GM18951 (cell line): ENCODE measurements around the gene DRD1.
A peak's percentile ranks its signal among the peaks of the same experiment; 100 is the strongest.

Experiments used
- POLR2A ChIP-seq: IDR thresholded peaks from 4 replicates; pipeline ENCODE4 v1.6.1; 2011; ENCODE audit warnings: mild to moderate bottlenecking; ENCODE audit not compliant: insufficient read length, insufficient read depth; ENCODE audit errors: extremely low read depth
- in situ Hi-C: fragments of 300-500 bp; cut with MboI; formaldehyde crosslinking; loops from one replicate; pipeline ENCODE4 v1.12.0; 2022; ENCODE audit warnings: low sequenced_read_pairs, mixed read lengths, inconsistent platforms; ENCODE audit not compliant: unreplicated experiment

Gene DRD1

DNA sequence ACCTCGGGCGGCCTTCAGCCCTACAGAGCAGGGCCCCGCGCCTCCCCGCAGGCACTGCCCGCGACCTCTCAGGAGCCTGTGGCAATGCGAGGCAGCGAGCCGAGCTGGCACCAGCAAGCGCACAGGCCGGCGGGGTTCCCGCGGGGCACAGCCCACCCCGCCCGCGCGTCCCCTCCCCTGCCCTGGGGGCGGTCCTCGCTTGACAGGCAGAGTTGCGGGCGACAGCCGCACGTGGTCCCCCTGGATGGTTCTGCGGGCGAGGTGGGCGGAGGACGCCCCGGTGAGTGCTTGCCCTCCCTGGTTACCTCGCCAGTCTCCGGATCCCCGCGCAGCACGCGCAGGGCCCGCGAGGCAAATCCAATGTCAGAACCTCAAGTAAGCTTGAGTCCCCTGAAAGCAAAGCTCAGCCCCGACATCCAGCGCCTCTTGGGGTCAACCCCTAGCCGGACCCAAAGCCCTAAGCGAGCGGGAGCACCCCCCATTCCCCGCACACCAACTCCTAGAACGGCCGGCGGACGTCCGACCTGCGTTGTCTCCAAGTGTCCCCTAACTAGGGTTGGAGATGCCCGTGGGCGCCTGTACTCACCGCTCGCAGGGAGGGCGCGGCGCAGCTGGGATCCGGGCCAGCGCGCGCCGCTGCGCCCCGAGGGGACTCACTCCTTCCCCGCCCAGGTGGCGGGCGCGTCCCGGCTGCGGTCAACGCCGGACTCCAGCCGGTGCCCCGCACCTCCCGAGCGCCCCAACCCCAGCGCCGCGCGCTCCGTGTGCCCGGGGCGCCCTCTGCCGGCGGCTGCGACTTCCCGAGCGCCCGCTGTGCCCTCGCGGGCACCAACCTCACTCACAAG is at the start of gene DRD1:
Gene DRD1, minus strand, starts transcription at position 123 of the 845 bp plus-strand sequence. CDS start 1,083 bp downstream, outside the sequence.
- no peak for TF ChIP-seq POLR2A
- in situ Hi-C loops = loop anchor here (25.0 kb wide), 1 partner anchor 482 kb away; no protein-coding TSS in a partner anchor

DNA sequence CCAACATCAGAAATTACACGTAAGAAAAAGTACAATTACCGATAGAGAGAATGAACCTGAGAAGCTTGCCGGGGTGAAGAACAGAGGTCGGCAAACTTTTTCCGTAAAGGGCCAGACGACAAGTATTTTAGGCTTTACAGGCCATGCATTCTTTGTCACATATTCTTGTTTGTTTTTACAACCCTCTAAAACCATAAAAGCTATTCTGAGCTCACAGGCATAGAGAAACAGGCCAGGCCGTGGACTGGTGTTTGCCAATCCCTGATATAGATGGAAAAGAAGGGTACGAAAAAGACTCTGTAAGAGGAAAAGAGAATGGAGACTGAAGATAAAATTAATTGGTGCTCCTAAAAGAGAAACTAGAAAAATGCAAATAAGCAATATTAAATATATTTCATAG is 49.7 kb upstream of the DRD1 start:
- TF ChIP-seq POLR2A = no peak
- in situ Hi-C loops = no loop called here

DNA sequence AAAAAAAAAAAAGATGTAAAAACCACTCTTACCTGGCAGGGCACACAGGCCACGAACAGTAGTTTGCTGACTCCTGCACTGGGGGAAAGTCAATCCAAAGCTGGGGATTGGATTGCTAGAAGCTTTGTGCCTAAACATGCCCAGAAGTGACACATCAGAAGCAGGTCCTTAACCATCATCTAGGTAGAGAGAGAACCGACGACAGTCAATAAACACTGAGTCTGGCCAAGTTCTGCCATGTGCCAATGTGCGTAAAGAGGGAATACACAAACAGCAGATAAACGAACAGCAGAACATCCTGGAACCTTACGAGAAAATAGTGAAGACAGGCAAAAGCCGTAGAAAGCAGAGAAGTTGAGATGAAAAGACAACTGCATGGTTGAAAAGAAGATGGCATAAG is 49.3 kb upstream of the DRD1 start:
- no peak for TF ChIP-seq POLR2A
- in situ Hi-C loops = no loop called here

DNA sequence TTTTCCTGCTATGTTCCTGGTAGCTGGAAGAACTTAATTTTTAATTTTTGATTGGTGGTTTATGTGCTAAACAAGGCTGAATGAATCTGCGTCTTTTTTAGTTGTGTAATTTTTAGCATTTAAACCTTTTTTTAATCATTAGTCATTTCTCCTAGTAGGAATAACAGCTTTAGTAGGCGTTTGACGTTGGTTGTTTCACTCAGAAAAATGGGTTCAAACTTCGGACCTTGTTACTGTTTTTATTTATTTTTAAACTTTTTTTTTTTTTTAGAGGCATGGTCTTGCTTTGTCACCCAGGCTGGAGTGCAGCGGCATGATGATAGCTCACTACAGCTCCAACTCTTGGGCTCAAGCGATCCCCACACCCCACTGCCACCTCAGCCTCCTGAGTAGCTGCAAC is 47.2 kb upstream of the DRD1 start:
- TF ChIP-seq POLR2A = no peak
- in situ Hi-C loops = no loop called here

DNA sequence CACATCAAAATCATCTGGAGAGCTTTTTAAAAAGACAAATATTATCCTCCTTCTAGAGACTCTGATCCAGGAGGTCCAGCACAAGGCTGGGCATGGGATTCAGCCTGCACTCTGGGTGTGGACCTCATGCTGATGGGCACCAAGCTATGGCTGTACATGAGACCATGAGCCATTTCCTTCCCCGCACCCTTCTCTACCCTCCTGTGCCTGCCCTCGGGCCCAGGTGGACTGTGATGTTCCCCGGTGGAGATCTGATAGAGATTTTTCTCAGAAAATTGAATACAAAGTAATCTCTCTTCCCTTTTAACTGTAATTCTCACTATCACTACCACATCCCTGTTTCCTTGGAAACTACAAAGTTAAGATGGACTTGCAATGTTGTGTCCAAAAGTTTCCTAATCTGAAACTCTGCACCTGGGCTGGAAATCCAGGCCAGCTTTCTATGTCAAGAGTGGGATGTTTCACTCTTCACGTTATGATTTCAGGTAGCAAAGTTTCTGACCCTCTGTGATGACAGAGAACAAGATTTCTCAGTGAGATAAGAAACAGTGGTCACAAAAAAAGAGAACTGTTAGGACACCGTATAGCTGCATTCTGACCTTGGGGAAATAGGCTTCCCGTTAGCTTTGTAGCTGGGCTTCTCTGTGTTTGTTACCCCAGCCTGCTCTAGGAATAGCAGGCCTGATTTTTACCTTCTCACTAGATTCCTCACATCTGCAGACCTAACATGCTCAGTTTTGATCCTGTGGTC is 45.9 kb upstream of the DRD1 start:
- in situ Hi-C loops = no loop called here
- no peak for TF ChIP-seq POLR2A

DNA sequence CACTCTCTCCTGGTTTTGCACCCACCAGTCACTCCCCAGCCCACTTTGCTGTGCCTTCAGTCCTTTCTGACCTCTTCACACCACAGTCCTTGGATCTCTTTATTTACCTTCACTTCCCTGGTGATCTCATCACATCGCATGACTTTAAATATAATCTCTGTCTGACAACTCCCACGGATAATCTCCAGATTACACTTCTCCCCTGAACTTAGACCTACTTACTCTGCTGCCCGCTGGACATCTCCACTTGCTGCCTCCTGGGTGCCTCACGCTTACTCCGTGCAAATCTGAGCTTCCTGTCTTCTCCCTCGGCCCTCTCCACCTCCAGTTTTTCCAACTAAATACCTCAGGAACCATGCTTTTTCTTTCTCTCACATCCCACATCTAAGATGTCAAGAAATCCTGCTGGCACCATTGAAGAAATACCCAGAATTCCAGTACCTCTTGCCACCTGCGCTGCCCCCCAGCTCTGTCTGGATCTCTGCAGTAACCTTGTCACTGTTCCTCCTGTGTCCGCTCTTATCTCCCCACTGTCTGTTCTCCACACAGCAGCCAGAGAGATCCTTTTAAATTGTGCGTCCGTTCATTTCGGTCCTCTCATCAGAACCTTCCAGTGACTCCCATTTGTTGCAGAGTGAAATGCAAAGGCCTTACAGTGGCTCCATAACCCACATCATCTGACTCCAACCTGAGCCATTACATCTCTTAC is 43.7 kb upstream of the DRD1 start:
- in situ Hi-C loops = no loop called here
- no peak for TF ChIP-seq POLR2A

DNA sequence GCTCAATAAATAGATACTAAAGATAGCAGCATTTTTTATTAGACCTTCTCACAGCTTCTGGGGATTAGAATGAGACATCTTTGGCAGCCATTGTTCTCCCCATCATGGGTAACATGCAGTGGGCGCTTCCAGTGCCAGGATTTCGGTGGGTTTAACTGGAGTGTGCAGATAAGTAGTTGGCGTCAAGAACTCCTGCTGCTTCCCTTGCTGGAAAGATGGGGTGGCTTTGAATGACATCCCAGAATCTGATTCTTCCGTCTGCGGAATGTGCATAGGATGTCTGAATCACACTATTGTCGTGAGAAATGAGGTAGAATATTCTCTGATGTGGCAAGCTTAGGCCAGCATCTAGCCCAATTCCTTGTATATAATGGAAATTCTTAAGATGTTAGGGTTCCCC is 41.6 kb upstream of the DRD1 start:
- no peak for TF ChIP-seq POLR2A
- in situ Hi-C loops = no loop called here

DNA sequence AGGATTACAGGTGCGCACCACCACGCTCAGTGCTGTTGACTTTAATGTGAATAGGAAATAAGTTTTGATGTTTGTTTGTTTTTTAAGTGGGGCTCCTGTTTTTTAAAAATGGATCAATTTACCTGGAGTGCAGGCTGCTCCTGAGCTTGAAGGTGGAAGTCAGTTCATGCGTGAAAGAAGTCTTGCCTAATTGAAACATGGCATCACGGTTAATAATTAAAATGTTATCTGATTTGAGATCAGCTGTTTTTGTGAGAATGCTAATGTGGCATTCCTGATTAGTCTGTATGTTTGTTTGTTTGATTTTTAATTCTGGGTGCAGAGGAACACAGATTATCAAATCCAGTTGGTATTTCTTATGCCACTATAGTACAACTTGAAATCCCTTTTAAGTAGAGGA is 40.8 kb upstream of the DRD1 start:
- TF ChIP-seq POLR2A = no peak
- in situ Hi-C loops = no loop called here

DNA sequence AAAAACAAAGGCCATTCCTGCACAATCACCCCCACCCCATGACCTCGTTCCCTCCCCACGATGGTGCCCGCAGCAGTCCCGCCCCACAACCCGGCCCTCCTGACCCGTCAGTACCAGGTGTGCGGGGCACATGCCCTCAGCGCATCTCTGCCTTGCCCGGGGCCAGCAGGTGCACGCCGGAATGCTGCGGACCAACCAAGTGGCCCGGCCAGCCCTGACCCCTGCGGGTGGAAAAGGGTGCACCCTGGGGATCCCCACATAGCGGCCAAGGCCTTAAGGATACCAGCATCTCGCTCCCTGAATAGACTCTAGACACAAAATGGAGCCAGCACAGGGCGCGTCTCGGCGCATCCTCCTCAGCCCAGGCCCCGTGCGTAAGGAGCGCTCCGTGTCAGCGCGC is 40.3 kb upstream of the DRD1 start:
- in situ Hi-C loops = no loop called here
- TF ChIP-seq POLR2A = no peak

DNA sequence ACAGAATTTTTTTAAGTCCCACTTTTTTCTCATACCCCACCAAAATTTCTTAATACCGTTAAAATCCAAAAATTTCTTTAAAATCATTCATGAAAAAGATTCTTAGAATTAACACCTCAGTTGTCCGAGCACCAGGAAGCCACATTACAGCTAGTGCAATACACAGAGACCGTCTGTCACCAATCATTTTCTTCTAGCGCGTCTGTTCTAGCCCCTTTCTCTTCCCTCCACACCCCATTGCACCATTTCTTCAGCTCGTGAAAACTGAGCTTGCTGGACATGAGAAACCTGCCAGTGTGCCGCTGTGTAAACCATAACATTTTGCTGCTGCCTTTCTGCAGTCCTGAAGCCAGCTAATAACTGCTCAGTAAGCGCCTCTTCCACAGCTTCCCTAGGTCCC is 39.4 kb upstream of the DRD1 start:
- no peak for TF ChIP-seq POLR2A
- in situ Hi-C loops = no loop called here

DNA sequence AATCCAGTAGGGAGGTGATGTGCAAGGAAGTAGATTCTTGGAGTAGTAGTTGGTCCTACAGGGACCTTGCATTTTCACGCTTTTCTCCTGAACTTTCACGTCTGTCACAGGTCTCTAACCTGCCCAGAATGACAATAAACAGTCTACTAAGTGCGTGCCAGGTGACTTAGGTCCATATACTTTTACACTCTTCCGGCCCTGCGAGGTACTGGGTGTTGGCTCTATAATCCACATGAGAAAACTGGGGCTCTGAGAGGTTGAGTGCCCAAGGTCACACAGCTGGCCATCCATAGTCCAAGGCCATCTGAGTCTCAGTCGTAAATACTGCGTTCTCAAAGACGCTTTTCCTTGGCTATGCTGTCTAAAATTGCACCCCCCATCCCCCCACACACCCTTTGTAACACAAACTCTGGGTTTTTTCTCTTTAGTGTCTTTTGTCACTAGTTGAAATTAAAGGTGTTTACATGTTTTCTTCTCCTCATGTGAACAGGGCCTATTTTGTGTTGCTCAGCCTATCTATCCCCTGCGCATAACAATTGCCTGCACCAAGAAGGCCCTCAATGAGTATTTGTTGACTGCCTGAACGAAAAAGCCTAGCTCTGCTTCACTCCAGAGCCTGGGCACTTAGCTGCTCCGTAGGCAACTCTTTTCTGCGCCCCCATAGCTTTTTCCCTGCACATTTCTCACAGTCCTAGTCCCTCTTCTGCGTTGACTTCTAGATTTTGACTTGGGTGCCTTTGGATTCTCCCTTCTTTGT is 35.3 kb upstream of the DRD1 start:
- in situ Hi-C loops = no loop called here
- TF ChIP-seq POLR2A = no peak

DNA sequence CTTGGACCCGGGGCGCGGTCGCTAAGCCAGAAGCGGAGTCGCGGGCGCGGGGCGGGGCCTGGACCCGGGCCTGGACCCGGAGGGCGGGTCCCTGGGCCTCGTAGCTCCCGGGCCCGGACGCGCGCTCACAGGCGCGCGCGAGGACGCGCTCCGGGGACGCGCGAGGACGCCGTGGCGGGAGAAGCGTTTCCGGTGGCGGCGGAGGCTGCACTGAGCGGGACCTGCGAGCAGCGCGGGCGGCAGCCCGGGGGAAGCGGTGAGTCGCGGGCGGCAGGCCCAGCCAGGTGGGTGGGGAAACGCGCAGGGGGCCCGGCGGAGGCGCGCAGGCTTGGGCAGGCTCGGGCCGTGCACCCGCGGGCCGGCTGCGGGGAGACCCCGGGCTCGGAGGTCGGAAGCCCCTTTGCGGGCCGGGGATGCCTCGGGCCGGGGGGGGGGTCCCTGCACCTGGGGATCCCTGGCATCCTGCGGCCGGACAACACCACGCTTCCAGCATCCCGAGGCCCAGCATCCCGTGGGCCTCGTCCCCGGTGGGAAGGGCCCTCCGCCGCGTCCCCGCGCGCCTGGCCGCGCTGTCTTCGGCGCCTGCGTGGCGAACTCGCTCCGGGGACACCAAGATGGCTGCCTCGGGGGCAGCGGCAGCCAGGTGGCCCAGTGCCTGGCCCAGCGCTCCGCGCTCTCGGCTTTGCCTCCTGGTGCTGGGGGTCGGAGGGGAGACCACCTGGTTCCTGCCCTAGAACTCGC is 34.6 kb upstream of the DRD1 start, which contains the start of gene SFXN1:
Gene SFXN1, plus strand, starts transcription at position 177 of the 741 bp plus-strand sequence. CDS start 13,544 bp downstream, outside the sequence.
- in situ Hi-C loops = no loop called here
- peak; percentile 86 for TF ChIP-seq POLR2A

DNA sequence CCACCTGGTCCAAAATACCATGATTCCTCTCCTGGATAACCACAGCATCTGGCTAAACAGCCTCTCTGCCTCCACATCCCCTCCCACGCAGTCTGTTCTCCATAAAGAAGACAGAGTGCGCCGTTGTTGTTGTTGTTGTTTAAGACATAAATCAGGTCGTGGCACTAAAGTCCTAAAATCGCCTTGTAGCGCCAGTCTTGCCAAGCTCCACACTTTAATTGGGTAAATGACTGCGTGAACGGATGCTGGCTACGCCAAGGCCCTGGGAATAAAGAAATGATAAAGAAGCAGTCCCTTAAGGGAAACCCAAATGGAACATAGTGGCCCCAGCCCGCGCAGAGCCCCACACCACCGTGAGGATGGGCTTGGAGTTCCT is 34.0 kb upstream of the DRD1 start:
- TF ChIP-seq POLR2A = no peak
- in situ Hi-C loops = no loop called here
